Astrocyte (in vitro differentiated cells and primary cell): ENCODE data around the gene TLL2. TPM values are rescaled to one million over a fixed set of nuclear protein-coding genes. Genes with fewer than 3 reads are reported as not detected.

ENCODE experiments used
- DNase-seq: peaks from one replicate; pipeline ENCODE4 v3.0.0-alpha.2; 2010; ENCODE audit warnings: low read depth
- FAIRE-seq: peaks from 2 replicates; lab custom pipeline; 2011; peaks lifted over from hg19 to GRCh38; lab: Jason Lieb, UNC
- H2AFZ ChIP-seq: 2 replicates; pipeline ENCODE4 v1.6.0; 2012; ENCODE audit warnings: low read depth, low read length, inconsistent platforms
- H3K27ac ChIP-seq: 2 replicates; pipeline ENCODE4 v1.5.1; 2011; ENCODE audit warnings: low read depth, low read length, inconsistent platforms
- H3K27me3 ChIP-seq: 2 replicates; pipeline ENCODE4 v1.6.0; 2011; ENCODE audit warnings: low read length, inconsistent platforms; ENCODE audit not compliant: insufficient read depth
- H3K36me3 ChIP-seq: 2 replicates; pipeline ENCODE4 v1.5.1; 2011; ENCODE audit warnings: low read length, inconsistent platforms; ENCODE audit not compliant: insufficient read depth
- H3K4me1 ChIP-seq: 2 replicates; pipeline ENCODE4 v1.5.1; 2011; ENCODE audit warnings: low read length, inconsistent platforms; ENCODE audit not compliant: insufficient read depth
- H3K4me2 ChIP-seq: 2 replicates; pipeline ENCODE4 v1.6.0; 2012; ENCODE audit warnings: low read length, inconsistent platforms
- H3K4me3 ChIP-seq: 2 replicates; pipeline ENCODE4 v1.5.1; 2011; ENCODE audit warnings: low read depth, mild to moderate bottlenecking, low read length, inconsistent platforms; ENCODE audit not compliant: insufficient read depth
- H3K79me2 ChIP-seq: 2 replicates; pipeline ENCODE4 v1.6.0; 2012; ENCODE audit warnings: mild to moderate bottlenecking, low read length, inconsistent platforms; ENCODE audit not compliant: insufficient read depth
- H3K9ac ChIP-seq: 2 replicates; pipeline ENCODE4 v1.6.0; 2012; ENCODE audit warnings: mild to moderate bottlenecking, low read length, inconsistent platforms
- H3K9me3 ChIP-seq: 2 replicates; pipeline ENCODE4 v1.5.1; 2012; ENCODE audit warnings: low read depth, mild to moderate bottlenecking, low read length, inconsistent platforms; ENCODE audit not compliant: insufficient read depth
- H4K20me1 ChIP-seq: 2 replicates; pipeline ENCODE4 v1.6.0; 2012; ENCODE audit warnings: low read length, inconsistent platforms; ENCODE audit not compliant: insufficient read depth
- H3K27ac Mint-ChIP-seq: one replicate; pipeline ENCODE4 v1.8.0; 2021; ENCODE audit warnings: mild to moderate bottlenecking, mixed read lengths; ENCODE audit not compliant: unreplicated experiment
- H3K27me3 Mint-ChIP-seq: one replicate; pipeline ENCODE4 v1.8.0; 2021; ENCODE audit warnings: low read depth, mixed read lengths; ENCODE audit not compliant: unreplicated experiment
- H3K36me3 Mint-ChIP-seq: one replicate; pipeline ENCODE4 v1.8.0; 2021; ENCODE audit warnings: low read depth, mixed read lengths; ENCODE audit not compliant: unreplicated experiment
- H3K4me1 Mint-ChIP-seq: one replicate; pipeline ENCODE4 v1.8.0; 2021; ENCODE audit warnings: low read depth, mixed read lengths; ENCODE audit not compliant: unreplicated experiment
- H3K4me3 Mint-ChIP-seq: one replicate; pipeline ENCODE4 v1.8.0; 2021; ENCODE audit warnings: mild to moderate bottlenecking, moderate library complexity, mixed read lengths; ENCODE audit not compliant: unreplicated experiment
- H3K9me3 Mint-ChIP-seq: one replicate; pipeline ENCODE4 v1.8.0; 2021; ENCODE audit warnings: mild to moderate bottlenecking, mixed read lengths; ENCODE audit not compliant: unreplicated experiment
- CTCF ChIP-seq: IDR thresholded peaks from 2 replicates; pipeline ENCODE4 v1.5.1; 2011; ENCODE audit warnings: low read depth, mild to moderate bottlenecking, inconsistent platforms, low read length, moderate library complexity; ENCODE audit not compliant: insufficient read depth
- EZH2 ChIP-seq: IDR thresholded peaks from 2 replicates; pipeline ENCODE4 v1.6.1; 2012; ENCODE audit warnings: mild to moderate bottlenecking, low read length, inconsistent platforms; ENCODE audit not compliant: insufficient read depth
- total RNA-seq: library from RNA; stranded (reverse); gene quantifications from 2 replicates; pipeline ENCODE4 v1.2.1, GENCODE V29; 2021

TLL2 gene
- total RNA-seq, 1 donor from 2014 or later: 7.6 TPM

DNA sequence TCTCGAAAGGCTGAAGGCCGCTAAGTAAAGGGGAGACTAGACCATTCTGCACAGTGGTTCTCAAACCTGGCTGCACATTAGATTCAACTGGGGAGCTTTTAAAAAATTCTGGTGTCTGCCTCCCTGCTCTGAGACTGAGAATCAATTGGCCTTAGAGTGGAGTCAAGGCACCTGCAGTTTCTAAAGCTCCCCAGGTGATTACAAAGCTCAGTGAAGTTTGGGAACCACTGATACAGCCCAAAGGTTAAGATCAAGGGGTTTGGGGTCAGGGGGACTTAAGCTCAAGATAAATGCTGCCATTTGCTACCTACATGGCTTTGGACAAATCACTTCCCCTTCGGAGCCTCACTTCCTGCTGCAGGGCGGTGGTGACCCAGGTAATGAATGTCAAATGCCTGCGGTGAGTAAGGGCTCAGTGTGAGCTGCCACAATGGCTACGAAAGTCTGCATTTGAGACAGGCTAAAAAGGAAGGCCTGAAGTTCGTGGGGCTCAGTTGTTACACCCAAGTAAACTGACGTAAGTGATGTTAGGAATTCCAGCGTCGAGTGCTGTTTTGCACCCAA is 72.3 kb downstream of the TLL2 start:
- FAIRE-seq (no peak), DNase-seq (no peak)
- Histone ChIP-seq H2AFZ (no peak overlapping the region), H3K79me2 (no peaks in the 10 kb centered on the region), H3K4me1 (no peaks in the 10 kb centered on the region), H3K9me3 (peaks cover 2% of the 10 kb centered on the region), H3K9ac (no peak overlapping the region), H4K20me1 (no peaks in the 10 kb centered on the region), H3K4me3 (no peak overlapping the region), H3K27me3 (no peaks in the 10 kb centered on the region), H3K4me2 (no peak overlapping the region), H3K36me3 (no peaks in the 10 kb centered on the region), H3K27ac (no peak overlapping the region)
- H3K27ac Mint-ChIP-seq: no peak overlapping the region
- H3K27me3 Mint-ChIP-seq: no peaks in the 10 kb centered on the region
- no peak overlapping the region for H3K4me3 Mint-ChIP-seq
- TF ChIP-seq EZH2 (no peak), CTCF (no peak)
- peaks cover 2% of the 10 kb centered on the region for H3K36me3 Mint-ChIP-seq
- peaks cover 11% of the 10 kb centered on the region for H3K4me1 Mint-ChIP-seq
- peaks cover 5% of the 10 kb centered on the region for H3K9me3 Mint-ChIP-seq

DNA sequence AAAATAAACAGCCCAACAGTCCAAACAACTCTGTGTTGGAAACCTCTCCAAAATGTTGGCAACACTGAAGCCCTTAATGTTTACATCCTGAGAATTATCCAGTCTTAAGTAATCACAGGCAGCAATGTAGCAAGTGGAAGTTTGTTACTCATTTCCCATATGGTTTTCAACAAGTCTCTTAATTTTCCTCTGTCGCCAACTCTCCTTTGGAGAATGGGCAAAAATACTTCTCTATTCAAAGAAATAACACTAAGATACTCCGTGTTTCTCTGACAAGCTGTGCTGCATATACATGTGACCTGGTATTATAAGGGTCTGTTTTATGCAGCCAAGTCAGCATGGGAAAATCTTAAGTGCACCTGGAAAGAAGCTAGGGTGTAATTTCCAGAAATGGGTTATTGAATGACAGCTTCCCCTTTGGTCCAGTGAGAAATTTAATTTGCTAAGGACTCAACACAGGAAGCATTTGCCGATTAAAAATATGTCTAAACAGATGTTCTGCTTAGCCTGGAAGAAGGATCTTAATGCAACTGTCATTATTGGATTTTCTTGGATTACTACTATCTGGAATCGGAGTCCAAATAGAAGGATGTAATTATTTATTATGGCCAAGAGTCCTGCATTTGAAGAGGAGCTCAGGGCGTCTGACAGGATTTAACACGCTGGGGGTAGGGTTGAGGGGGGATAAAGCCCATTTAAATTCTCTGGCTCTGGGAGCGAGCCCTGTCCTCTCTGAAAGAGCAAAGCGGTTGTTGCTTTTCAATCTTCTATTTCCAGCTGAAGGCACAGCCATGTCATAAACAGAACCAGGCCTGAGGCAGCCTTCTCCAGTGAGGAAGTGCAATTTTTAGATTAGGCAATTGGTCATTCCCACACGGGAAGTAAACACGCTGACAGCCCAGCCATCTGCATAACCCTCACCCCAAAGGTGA is 73.1 kb downstream of the TLL2 start:
- Histone ChIP-seq H3K4me1 (no peaks in the 10 kb centered on the region), H3K36me3 (no peaks in the 10 kb centered on the region), H3K9ac (no peak overlapping the region), H4K20me1 (no peaks in the 10 kb centered on the region), H3K79me2 (no peaks in the 10 kb centered on the region), H3K9me3 (peaks cover 2% of the 10 kb centered on the region), H3K27ac (no peak overlapping the region), H2AFZ (no peak overlapping the region), H3K4me2 (no peak overlapping the region), H3K27me3 (no peaks in the 10 kb centered on the region), H3K4me3 (no peak overlapping the region)
- peaks cover 5% of the 10 kb centered on the region for H3K9me3 Mint-ChIP-seq
- peaks cover 2% of the 10 kb centered on the region for H3K36me3 Mint-ChIP-seq
- H3K27ac Mint-ChIP-seq: no peak overlapping the region
- FAIRE-seq: no peak
- no peak for TF ChIP-seq CTCF
- TF ChIP-seq EZH2: no peak
- no peaks in the 10 kb centered on the region for H3K27me3 Mint-ChIP-seq
- H3K4me1 Mint-ChIP-seq: peaks cover 8% of the 10 kb centered on the region
- no peak for DNase-seq
- no peak overlapping the region for H3K4me3 Mint-ChIP-seq
